Gastroesophageal sphincter (tissue), 4 donors: Measurements from ENCODE around the gene ATXN7. TPM values are rescaled to one million over a fixed set of nuclear protein-coding genes. Genes with fewer than 3 reads are reported as not detected.

Experiments used
- ATAC-seq: fragments of 150-250 bp; one replicate; pipeline ENCODE4 v1.9.1; 2016; ENCODE audit warnings: mild to moderate bottlenecking, moderate library complexity
- H3K27ac ChIP-seq, 4 donors: fragments of 200-600 bp; sonication (generic) in 3 of 4; 1 replicate in 3 of 4; 2 replicates in 1 of 4; pipeline ENCODE4 v1.5.1; 2016 to 2019
- H3K27me3 ChIP-seq: fragments of 200-600 bp; sonication (generic); one replicate; pipeline ENCODE4 v1.5.1; 2019
- H3K36me3 ChIP-seq, 2 donors: fragments of 200-600 bp; sonication (generic); one replicate each; pipeline ENCODE4 v1.5.1; 2019; ENCODE audit warnings: control low read depth in 1 of 2
- H3K4me1 ChIP-seq, 3 donors: fragments of 200-600 bp; sonication (generic); 1 replicate in 2 of 3; 2 replicates in 1 of 3; pipeline ENCODE4 v1.5.1; 2016 to 2019; ENCODE audit warnings: control low read depth in 2 of 3
- H3K4me3 ChIP-seq, 2 donors: fragments of 200-600 bp; sonication (generic); one replicate each; pipeline ENCODE4 v1.5.1; 2019; ENCODE audit warnings: mild to moderate bottlenecking in 1 of 2, moderate library complexity in 1 of 2
- H3K9me3 ChIP-seq, 3 donors: fragments of 200-600 bp; sonication (generic); one replicate each; pipeline ENCODE4 v1.5.1; 2017 to 2019; ENCODE audit warnings: control low read depth in 2 of 3
- EP300 ChIP-seq: sonication (generic); formaldehyde crosslinking; IDR thresholded peaks from one replicate; pipeline ENCODE4 v1.6.1; 2017; ENCODE audit warnings: antibody characterized with exemption, mild to moderate bottlenecking
- POLR2A ChIP-seq, 2 donors: fragments of 450-650 bp; IDR thresholded peaks; one replicate each; pipeline ENCODE4 v1.6.1; 2017; ENCODE audit warnings: antibody characterized with exemption in 2 of 2, mild to moderate bottlenecking in 2 of 2, moderate library complexity in 1 of 2
- POLR2AphosphoS5 ChIP-seq: sonication (generic); formaldehyde crosslinking; IDR thresholded peaks from one replicate; pipeline ENCODE4 v1.6.1; 2017; ENCODE audit warnings: antibody characterized with exemption
- WGBS, 2 donors: methylation state at CpG; one replicate each; pipeline ENCODE4 v1.1.5; 2018; ENCODE audit warnings: low coverage in 1 of 2; 5-methylcytosine and 5-hydroxymethylcytosine counted together
- total RNA-seq, 4 donors: library from RNA; depleted of rRNA; stranded (reverse); fragments of >200 nt; gene quantifications; one replicate each; pipeline ENCODE4 v1.1.0, GENCODE V29; 2016
- TF ChIP-seq, protein P1 (sequence below), 4 experiments: fragments of 200-600 bp in 2 of 4; fragments of 450-650 bp in 2 of 4; sonication (generic) in 1 of 4; IDR thresholded peaks; one replicate each; pipeline ENCODE4 v1.5.1; 2017 to 2019; ENCODE audit warnings: antibody characterized with exemption in 4 of 4, mild to moderate bottlenecking in 2 of 4, moderate library complexity in 2 of 4

ATXN7 gene
- total RNA-seq, 4 donors from 2014 or later: 15.5 to 36.3 (median 19.8) TPM

DNA sequence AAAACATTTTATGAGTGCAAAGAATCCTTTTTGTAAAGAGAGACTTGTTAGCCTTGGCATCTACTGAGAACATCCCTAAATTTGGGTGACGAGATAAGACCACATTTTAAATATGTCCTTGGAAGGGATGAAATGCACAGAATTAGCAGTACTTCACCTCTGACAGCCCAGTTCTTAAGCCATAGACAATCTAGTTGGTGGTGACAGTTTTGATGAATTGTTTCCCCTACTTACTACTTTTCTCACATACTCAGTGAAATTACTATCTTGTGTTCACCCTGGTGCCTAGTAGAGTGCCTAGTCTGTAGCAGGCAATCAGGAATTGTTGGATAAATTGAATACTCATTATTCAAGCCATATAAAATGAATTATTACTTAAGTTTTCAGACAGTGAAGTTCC, 45.1 kb downstream of the ATXN7 start:
- Histone ChIP-seq H3K9me3 (no peaks in the 10 kb centered on the region), H3K4me1 (peaks cover 0 to 19% (median 3%) of the 10 kb centered on the region in 3 donors), H3K27me3 (no peaks in the 10 kb centered on the region), H3K36me3 (peaks cover 0 to 11% of the 10 kb centered on the region in 2 donors), H3K4me3 (no peak overlapping the region), H3K27ac (no peak overlapping the region)
- ATAC-seq: no peak
- 100% methylated on average over 1 of the region's 1 CpG for WGBS, 2 donors
- TF ChIP-seq, protein P1, sequence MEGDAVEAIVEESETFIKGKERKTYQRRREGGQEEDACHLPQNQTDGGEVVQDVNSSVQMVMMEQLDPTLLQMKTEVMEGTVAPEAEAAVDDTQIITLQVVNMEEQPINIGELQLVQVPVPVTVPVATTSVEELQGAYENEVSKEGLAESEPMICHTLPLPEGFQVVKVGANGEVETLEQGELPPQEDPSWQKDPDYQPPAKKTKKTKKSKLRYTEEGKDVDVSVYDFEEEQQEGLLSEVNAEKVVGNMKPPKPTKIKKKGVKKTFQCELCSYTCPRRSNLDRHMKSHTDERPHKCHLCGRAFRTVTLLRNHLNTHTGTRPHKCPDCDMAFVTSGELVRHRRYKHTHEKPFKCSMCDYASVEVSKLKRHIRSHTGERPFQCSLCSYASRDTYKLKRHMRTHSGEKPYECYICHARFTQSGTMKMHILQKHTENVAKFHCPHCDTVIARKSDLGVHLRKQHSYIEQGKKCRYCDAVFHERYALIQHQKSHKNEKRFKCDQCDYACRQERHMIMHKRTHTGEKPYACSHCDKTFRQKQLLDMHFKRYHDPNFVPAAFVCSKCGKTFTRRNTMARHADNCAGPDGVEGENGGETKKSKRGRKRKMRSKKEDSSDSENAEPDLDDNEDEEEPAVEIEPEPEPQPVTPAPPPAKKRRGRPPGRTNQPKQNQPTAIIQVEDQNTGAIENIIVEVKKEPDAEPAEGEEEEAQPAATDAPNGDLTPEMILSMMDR (IDR thresholded peaks at IDR 0.05): no peak
- TF ChIP-seq POLR2A (IDR thresholded peaks at IDR 0.05) (no peak), POLR2AphosphoS5 (no peak), EP300 (no peak)

DNA sequence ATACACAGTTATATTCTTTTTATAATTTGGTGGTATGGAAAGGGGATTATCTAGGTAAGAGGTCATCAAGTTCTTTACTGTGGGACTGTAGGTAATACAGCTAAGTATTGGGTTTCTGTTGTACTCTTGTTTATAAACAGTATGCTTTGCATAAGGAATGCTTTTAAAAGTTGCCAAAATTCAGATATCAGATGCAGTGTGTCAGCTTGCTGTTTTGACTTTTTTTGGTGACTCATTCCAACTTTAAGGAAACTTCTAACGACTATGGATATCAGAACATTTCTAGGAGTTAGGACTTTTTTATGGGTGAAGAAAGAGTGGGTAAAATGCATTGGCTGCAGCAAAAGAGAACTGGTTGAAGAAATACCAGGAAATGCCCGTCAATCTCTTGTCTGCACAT, 45.8 kb downstream of the ATXN7 start:
- Histone ChIP-seq H3K27me3 (no peaks in the 10 kb centered on the region), H3K36me3 (peaks cover 0 to 11% of the 10 kb centered on the region in 2 donors), H3K4me1 (peaks cover 3 to 26% (median 6%) of the 10 kb centered on the region in 3 donors), H3K4me3 (no peak overlapping the region), H3K9me3 (no peaks in the 10 kb centered on the region), H3K27ac (no peak overlapping the region)
- TF ChIP-seq POLR2AphosphoS5 (no peak), EP300 (no peak), POLR2A (IDR thresholded peaks at IDR 0.05) (no peak)
- TF ChIP-seq, protein P1 (IDR thresholded peaks at IDR 0.05): no peak
- ATAC-seq: no peak
- 74 to 92% methylated on average over 2 of the region's 2 CpGs for WGBS, 2 donors

DNA sequence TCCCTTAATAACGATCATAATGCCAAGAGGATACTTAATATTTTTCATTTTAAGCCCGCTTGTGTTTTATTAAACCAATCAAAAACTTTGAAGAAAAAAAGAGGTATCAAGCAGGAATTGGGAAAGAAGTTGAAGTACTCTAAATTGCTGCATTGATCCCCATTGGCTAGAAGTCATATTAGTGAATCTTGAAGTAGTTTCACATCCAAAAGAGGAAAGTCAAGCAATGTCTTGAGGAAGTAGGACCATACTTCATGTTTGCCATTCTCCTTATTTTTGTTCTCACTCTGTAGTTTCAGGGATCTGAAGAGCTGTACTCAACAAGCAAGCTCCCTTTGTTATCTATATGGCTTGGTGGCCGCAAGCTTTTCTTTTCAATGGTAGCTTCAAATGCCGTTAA, 46.3 kb downstream of the ATXN7 start:
- Histone ChIP-seq H3K4me1 (peaks cover 3 to 32% (median 9%) of the 10 kb centered on the region in 3 donors), H3K9me3 (no peaks in the 10 kb centered on the region), H3K36me3 (peaks cover 0 to 5% of the 10 kb centered on the region in 2 donors), H3K27ac (no peak overlapping the region), H3K27me3 (no peaks in the 10 kb centered on the region), H3K4me3 (no peak overlapping the region)
- WGBS, 2 donors: 88 to 100% methylated on average over 4 of the region's 4 CpGs
- TF ChIP-seq EP300 (no peak), POLR2AphosphoS5 (no peak), POLR2A (IDR thresholded peaks at IDR 0.05) (no peak)
- TF ChIP-seq, protein P1 (IDR thresholded peaks at IDR 0.05): no peak
- ATAC-seq: no peak

DNA sequence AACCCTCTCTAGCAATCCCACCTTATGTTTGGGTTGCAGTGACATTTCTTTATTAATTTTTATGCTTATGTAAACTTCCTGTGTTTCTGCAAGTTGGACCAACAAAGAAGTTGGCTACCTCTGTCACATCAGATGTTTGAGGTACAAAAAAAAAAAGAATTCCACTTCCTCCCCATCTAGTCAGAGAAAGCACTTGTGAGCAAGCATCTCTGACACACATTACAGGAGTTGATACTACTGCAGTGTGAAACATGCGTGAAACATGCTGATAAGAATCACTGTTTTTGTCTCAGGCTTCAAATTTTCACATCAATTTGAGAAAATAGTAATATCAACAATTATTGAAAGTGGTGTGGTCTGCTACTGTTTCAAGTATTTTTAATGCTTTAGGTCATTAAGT, 47.2 kb downstream of the ATXN7 start:
- TF ChIP-seq POLR2AphosphoS5 (no peak), POLR2A (IDR thresholded peaks at IDR 0.05) (no peak), EP300 (no peak)
- TF ChIP-seq, protein P1 (IDR thresholded peaks at IDR 0.05): no peak
- 33 to 40% methylated on average over 1 of the region's 1 CpG for WGBS, 2 donors
- H3K4me3 ChIP-seq: peak overlapping the region in 1 of 2 donors; percentile 59
- no peak for ATAC-seq
- H3K9me3 ChIP-seq: no peaks in the 10 kb centered on the region
- H3K36me3 ChIP-seq: peaks cover 0 to 5% of the 10 kb centered on the region in 2 donors
- H3K27me3 ChIP-seq: no peaks in the 10 kb centered on the region
- peaks cover 3 to 34% (median 9%) of the 10 kb centered on the region in 3 donors for H3K4me1 ChIP-seq
- peak overlapping the region in 3 of 4 donors; percentile 90 to 100 (median 100) for H3K27ac ChIP-seq

DNA sequence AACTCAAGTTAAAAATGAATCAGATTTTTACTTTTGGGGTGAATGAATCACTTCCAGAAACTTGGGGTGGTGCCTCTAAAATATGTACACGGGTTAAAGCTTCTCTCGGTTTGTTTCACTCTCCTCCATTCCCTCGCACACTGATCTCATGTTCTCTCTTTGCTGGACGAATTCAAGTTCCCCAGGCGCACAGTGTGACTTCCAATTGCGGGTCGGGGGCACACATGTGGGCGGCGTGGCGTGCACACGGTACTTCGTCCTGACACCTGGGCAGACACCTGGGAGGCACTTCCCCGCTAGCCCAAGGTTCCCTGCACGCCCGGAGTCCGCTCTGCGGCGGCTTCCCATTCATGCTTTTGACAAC, 47.8 kb downstream of the ATXN7 start:
- WGBS, 2 donors: 0% methylated on average over 4 to 5 of the region's 18 CpGs
- Histone ChIP-seq H3K4me1 (peaks cover 3 to 34% (median 9%) of the 10 kb centered on the region in 3 donors), H3K4me3 (peak overlapping the region; percentile 50 to 59), H3K27me3 (no peaks in the 10 kb centered on the region), H3K36me3 (peaks cover 0 to 6% of the 10 kb centered on the region in 2 donors), H3K9me3 (no peaks in the 10 kb centered on the region), H3K27ac (peak overlapping the region; percentile 78 to 100 (median 95))
- TF ChIP-seq POLR2A (IDR thresholded peaks at IDR 0.05) (no peak), POLR2AphosphoS5 (no peak), EP300 (no peak)
- TF ChIP-seq, protein P1 (IDR thresholded peaks at IDR 0.05): no peak
- no peak for ATAC-seq
